Measurements from ENCODE around the gene PRR18. TPM values are rescaled to one million over a fixed set of nuclear protein-coding genes. Genes with fewer than 3 reads are reported as not detected.

The PRR18 gene
- total and polyA plus RNA-seq, 4 experiments from 2014 or later: not detected

DNA sequence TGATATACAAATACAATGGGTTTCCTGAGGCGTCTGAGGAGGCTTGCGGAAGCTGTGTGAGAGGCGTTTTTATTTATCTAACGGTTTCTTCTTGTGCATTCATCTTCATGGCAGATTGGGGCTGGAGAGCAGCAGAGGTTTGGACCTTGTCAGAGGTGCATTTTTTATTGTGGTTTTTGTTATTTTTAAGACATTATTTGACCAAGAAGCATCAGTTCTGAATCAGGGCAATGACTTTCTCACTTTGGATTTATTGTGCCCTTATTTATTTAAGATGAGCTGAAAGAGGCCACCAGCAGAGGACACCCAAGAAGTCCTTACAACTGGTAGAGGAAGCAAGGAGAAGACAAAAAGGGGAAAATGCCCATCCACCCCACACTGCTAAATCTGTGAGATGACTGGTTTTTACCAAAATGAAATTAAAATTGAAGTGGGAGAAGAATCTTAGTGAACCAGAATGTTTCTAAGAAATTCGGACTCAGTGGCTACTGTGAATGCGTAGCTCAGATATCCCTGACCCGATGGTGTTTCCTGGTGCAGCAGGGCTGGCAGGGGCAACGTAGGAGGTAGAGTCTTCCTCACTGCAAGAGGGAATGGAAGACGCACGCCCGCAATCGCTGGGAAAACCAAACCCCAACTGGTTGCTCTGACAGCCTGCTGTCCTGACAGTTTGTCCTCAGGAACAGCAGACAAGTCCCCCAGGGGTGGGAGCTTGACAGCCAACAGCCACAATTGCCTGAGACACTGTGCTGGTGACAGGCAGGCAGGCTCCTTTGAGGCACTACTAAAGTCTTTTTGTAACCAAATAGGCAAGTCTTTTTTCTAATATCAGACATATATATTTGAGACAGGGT is 14.2 kb downstream of the PRR18 start:
- peaks cover 0 to 1% (median 0%) of the 10 kb centered on the region in 8 donors for H3K9me3 Mint-ChIP-seq
- no peaks in the 10 kb centered on the region for H3K9me3 ChIP-seq (ENCODE audit: control insufficient read depth in 1 of 2, low read length in 2 of 2)
- H3K27me3 Mint-ChIP-seq: peaks cover 14 to 16% of the 10 kb centered on the region in 2 donors
- POLR2A ChIA-PET (ENCODE audit: partially characterized antibody): no interaction called here
- H3K27me3 ChIP-seq (ENCODE audit: insufficient read depth, low read length): no peaks in the 10 kb centered on the region
- intact Hi-C loops (cut with micrococcal nuclease): no loop called here
- H3K4me3 Mint-ChIP-seq: no peak overlapping the region
- H3K36me3 ChIP-seq (ENCODE audit: insufficient read depth, low read length): no peaks in the 10 kb centered on the region
- no peaks in the 10 kb centered on the region for H3K36me3 Mint-ChIP-seq
- H3K27ac Mint-ChIP-seq: peak overlapping the region in 1 of 7 donors; percentile 44
- H3K27ac ChIP-seq (ENCODE audit: low read depth, low read length): no peak overlapping the region
- no peak for DNase-seq
- H3K4me1 ChIP-seq (ENCODE audit: insufficient read depth, low read length): no peaks in the 10 kb centered on the region
- CTCF ChIA-PET (ENCODE audit: partially characterized antibody): interaction anchor here (0.8 to 1.6 kb wide), 3 partner anchors 9 to 107 kb away, joined by 3 to 4 read pairs (median 3); no protein-coding TSS in a partner anchor
- H3K4me1 Mint-ChIP-seq: no peaks in the 10 kb centered on the region
- H3K4me3 ChIP-seq (ENCODE audit: low read length in 2 of 2): no peak overlapping the region

- Mint-ChIP-seq H3K4me3 (no peak overlapping the region), H3K36me3 (no peaks in the 10 kb centered on the region), H3K4me1 (no peaks in the 10 kb centered on the region), H3K27me3 (peaks cover 6 to 12% of the 10 kb centered on the region in 2 donors), H3K27ac (no peak overlapping the region), H3K9me3 (no peaks in the 10 kb centered on the region)
- DNase-seq: no peak
- ChIA-PET CTCF (ENCODE audit: partially characterized antibody) (no interaction called here), POLR2A (ENCODE audit: partially characterized antibody) (no interaction called here)
- Histone ChIP-seq H3K4me1 (ENCODE audit: insufficient read depth, low read length) (no peaks in the 10 kb centered on the region), H3K36me3 (ENCODE audit: insufficient read depth, low read length) (no peaks in the 10 kb centered on the region), H3K27me3 (ENCODE audit: insufficient read depth, low read length) (no peaks in the 10 kb centered on the region), H3K4me3 (ENCODE audit: low read length in 2 of 2) (no peak overlapping the region), H3K9me3 (ENCODE audit: control insufficient read depth in 1 of 2, low read length in 2 of 2) (no peaks in the 10 kb centered on the region), H3K27ac (ENCODE audit: low read depth, low read length) (no peak overlapping the region)
- intact Hi-C loops (cut with micrococcal nuclease): no loop called here
These were observed 18.8 kb downstream of the PRR18 start for GRCh38 chr6:166289207-166290060.

DNA sequence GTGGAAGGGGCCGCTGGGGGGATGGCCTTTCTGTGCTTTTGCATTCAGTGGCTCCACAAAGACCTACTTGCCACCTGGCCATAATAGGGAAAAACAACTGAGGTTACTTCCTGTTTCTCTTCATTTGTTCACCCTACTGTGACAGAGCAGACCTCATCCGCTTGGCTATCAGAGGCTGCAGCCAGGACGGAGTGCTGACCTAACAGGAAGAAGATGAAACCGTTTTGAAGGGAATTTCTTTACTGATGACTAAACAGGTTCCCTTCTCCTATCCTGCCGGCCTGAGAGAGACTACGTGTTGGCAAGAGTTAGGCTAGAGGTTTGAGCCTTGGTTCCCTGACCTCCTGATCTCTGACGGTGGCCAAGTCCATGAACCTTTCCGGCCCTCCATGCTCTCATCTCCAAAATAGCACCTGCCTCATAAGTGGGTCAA is 21.3 kb downstream of the PRR18 start:
- DNase-seq: no peak
- peak overlapping the region in 1 of 7 donors; percentile 5 for H3K27ac Mint-ChIP-seq
- Histone ChIP-seq H3K9me3 (ENCODE audit: control insufficient read depth in 1 of 2, low read length in 2 of 2) (no peaks in the 10 kb centered on the region), H3K4me3 (ENCODE audit: low read length in 2 of 2) (no peak overlapping the region), H3K4me1 (ENCODE audit: insufficient read depth, low read length) (no peaks in the 10 kb centered on the region), H3K27ac (ENCODE audit: low read depth, low read length) (no peak overlapping the region), H3K36me3 (ENCODE audit: insufficient read depth, low read length) (no peaks in the 10 kb centered on the region), H3K27me3 (ENCODE audit: insufficient read depth, low read length) (no peaks in the 10 kb centered on the region)
- H3K4me1 Mint-ChIP-seq: no peaks in the 10 kb centered on the region
- H3K9me3 Mint-ChIP-seq: no peaks in the 10 kb centered on the region
- ChIA-PET POLR2A (ENCODE audit: partially characterized antibody) (no interaction called here), CTCF (ENCODE audit: partially characterized antibody) (interaction anchor here (3.7 kb wide), 1 partner anchor 10 kb away, joined by 18 read pairs; no protein-coding TSS in a partner anchor)
- H3K4me3 Mint-ChIP-seq: no peak overlapping the region
- peaks cover 2 to 5% of the 10 kb centered on the region in 2 donors for H3K27me3 Mint-ChIP-seq
- intact Hi-C loops (cut with micrococcal nuclease): no loop called here
- no peaks in the 10 kb centered on the region for H3K36me3 Mint-ChIP-seq

- Mint-ChIP-seq H3K36me3 (no peaks in the 10 kb centered on the region), H3K4me3 (no peak overlapping the region), H3K27me3 (peaks cover 0 to 3% of the 10 kb centered on the region in 2 donors), H3K9me3 (no peaks in the 10 kb centered on the region), H3K4me1 (no peaks in the 10 kb centered on the region), H3K27ac (peak overlapping the region in 1 of 7 donors; percentile 22)
- Histone ChIP-seq H3K36me3 (ENCODE audit: insufficient read depth, low read length) (no peaks in the 10 kb centered on the region), H3K27ac (ENCODE audit: low read depth, low read length) (no peak overlapping the region), H3K4me3 (ENCODE audit: low read length in 2 of 2) (no peak overlapping the region), H3K9me3 (ENCODE audit: control insufficient read depth in 1 of 2, low read length in 2 of 2) (no peaks in the 10 kb centered on the region), H3K27me3 (ENCODE audit: insufficient read depth, low read length) (no peaks in the 10 kb centered on the region), H3K4me1 (ENCODE audit: insufficient read depth, low read length) (no peaks in the 10 kb centered on the region)
- CTCF ChIA-PET (ENCODE audit: partially characterized antibody): interaction anchor here (0.8 to 6.8 kb wide), 3 partner anchors 9 to 115 kb away, joined by 3 to 37 read pairs (median 18); no protein-coding TSS in a partner anchor
- DNase-seq: no peak
- intact Hi-C loops (cut with micrococcal nuclease): no loop called here
- POLR2A ChIA-PET (ENCODE audit: partially characterized antibody): no interaction called here
These were observed 23.0 kb downstream of the PRR18 start for GRCh38 chr6:166285233-166285632.

GRCh38 chr6:166284640-166285039 is 23.6 kb downstream of the PRR18 start:
- Histone ChIP-seq H3K9me3 (ENCODE audit: control insufficient read depth in 1 of 2, low read length in 2 of 2) (no peaks in the 10 kb centered on the region), H3K27ac (ENCODE audit: low read depth, low read length) (no peak overlapping the region), H3K36me3 (ENCODE audit: insufficient read depth, low read length) (no peaks in the 10 kb centered on the region), H3K27me3 (ENCODE audit: insufficient read depth, low read length) (no peaks in the 10 kb centered on the region), H3K4me1 (ENCODE audit: insufficient read depth, low read length) (no peaks in the 10 kb centered on the region), H3K4me3 (ENCODE audit: low read length in 2 of 2) (no peak overlapping the region)
- CTCF ChIA-PET (ENCODE audit: partially characterized antibody): interaction anchor here (0.8 to 6.8 kb wide), 4 partner anchors 8 to 490 kb away, joined by 3 to 37 read pairs (median 10); no protein-coding TSS in a partner anchor
- Mint-ChIP-seq H3K4me3 (no peak overlapping the region), H3K9me3 (no peaks in the 10 kb centered on the region), H3K4me1 (no peaks in the 10 kb centered on the region), H3K27me3 (peaks cover 0 to 3% of the 10 kb centered on the region in 2 donors), H3K36me3 (no peaks in the 10 kb centered on the region), H3K27ac (no peak overlapping the region)
- DNase-seq: no peak
- POLR2A ChIA-PET (ENCODE audit: partially characterized antibody): no interaction called here
- intact Hi-C loops (cut with micrococcal nuclease): no loop called here

- DNase-seq: no peak
- Histone ChIP-seq H3K27ac (ENCODE audit: low read depth, low read length) (no peak overlapping the region), H3K36me3 (ENCODE audit: insufficient read depth, low read length) (no peaks in the 10 kb centered on the region), H3K27me3 (ENCODE audit: insufficient read depth, low read length) (no peaks in the 10 kb centered on the region), H3K4me3 (ENCODE audit: low read length in 2 of 2) (no peak overlapping the region), H3K4me1 (ENCODE audit: insufficient read depth, low read length) (no peaks in the 10 kb centered on the region), H3K9me3 (ENCODE audit: control insufficient read depth in 1 of 2, low read length in 2 of 2) (no peaks in the 10 kb centered on the region)
- H3K9me3 Mint-ChIP-seq: no peaks in the 10 kb centered on the region
- POLR2A ChIA-PET (ENCODE audit: partially characterized antibody): no interaction called here
- H3K27ac Mint-ChIP-seq: peak overlapping the region in 1 of 7 donors; percentile 50
- H3K4me1 Mint-ChIP-seq: no peaks in the 10 kb centered on the region
- intact Hi-C loops (cut with micrococcal nuclease): no loop called here
- no peak overlapping the region for H3K4me3 Mint-ChIP-seq
- peaks cover 0 to 3% of the 10 kb centered on the region in 2 donors for H3K27me3 Mint-ChIP-seq
- CTCF ChIA-PET (ENCODE audit: partially characterized antibody): interaction anchor here (0.9 to 6.8 kb wide), 2 partner anchors 23 to 117 kb away, joined by 3 to 37 read pairs; no protein-coding TSS in a partner anchor
- H3K36me3 Mint-ChIP-seq: no peaks in the 10 kb centered on the region
These were observed 25.7 kb downstream of the PRR18 start for GRCh38 chr6:166282394-166283032.

Measured in CD4-positive, alpha-beta memory T cell (primary cell).